PC-3 (cell line): Measurements from ENCODE around the gene HUS1.

Source experiments
- CTCF ChIP-seq: fragments of 300-600 bp; sonication (generic); conservative IDR thresholded peaks from 2 replicates; pipeline ENCODE4 v1.5.1; 2017; ENCODE audit warnings: antibody characterized with exemption, low read depth, mild to moderate bottlenecking, low read length
- EZH2 ChIP-seq: fragments of 300-600 bp; sonication (generic); IDR thresholded peaks from one replicate; pipeline ENCODE4 v1.6.1; 2017; ENCODE audit warnings: antibody characterized with exemption, mild to moderate bottlenecking, low read length; ENCODE audit not compliant: unreplicated experiment

- TF ChIP-seq CTCF: no peak
- TF ChIP-seq EZH2: no peak
Observed at GRCh38 chr7:47931005-47932004, 48.1 kb downstream of the HUS1 start.
